Progenitor cell of endocrine pancreas (in vitro differentiated cells): ENCODE results near the gene HRH1. TPM values are rescaled to one million over a fixed set of nuclear protein-coding genes. Genes with fewer than 3 reads are reported as not detected.

Experiments used
- DNase-seq: peaks from one replicate; pipeline ENCODE4 v3.0.0; 2021; ENCODE audit warnings: low spot score; ENCODE audit not compliant: unreplicated experiment
- H3K27ac Mint-ChIP-seq: 2 replicates; pipeline ENCODE4 v1.8.0; 2021; ENCODE audit warnings: mild to moderate bottlenecking, moderate library complexity, mixed read lengths
- H3K27me3 Mint-ChIP-seq: 2 replicates; pipeline ENCODE4 v1.8.0; 2021; ENCODE audit warnings: mixed read lengths
- H3K36me3 Mint-ChIP-seq: 2 replicates; pipeline ENCODE4 v1.8.0; 2022; ENCODE audit warnings: mixed read lengths; ENCODE audit not compliant: insufficient read depth
- H3K4me1 Mint-ChIP-seq: 2 replicates; pipeline ENCODE4 v1.8.0; 2021; ENCODE audit warnings: low read depth, mixed read lengths
- H3K4me3 Mint-ChIP-seq: 2 replicates; pipeline ENCODE4 v1.8.0; 2021; ENCODE audit warnings: low read depth, mild to moderate bottlenecking, moderate library complexity, mixed read lengths
- H3K9me3 Mint-ChIP-seq: 2 replicates; pipeline ENCODE4 v1.8.0; 2021; ENCODE audit warnings: low read depth, mixed read lengths
- CTCF ChIP-seq: fragments of 200-600 bp; sonication (generic); IDR thresholded peaks from one replicate; pipeline ENCODE4 v1.5.0; 2021; ENCODE audit warnings: antibody characterized with exemption, mild to moderate bottlenecking; ENCODE audit not compliant: unreplicated experiment
- total RNA-seq: library from RNA; stranded (reverse); gene quantifications from 2 replicates; pipeline ENCODE4 v1.2.1, GENCODE V29; 2021

HRH1 gene
- total RNA-seq, 1 donor from 2014 or later = not detected

- TF ChIP-seq CTCF = no peak
- no peaks in the 10 kb centered on the region for H3K27me3 Mint-ChIP-seq
These were observed 149.9 kb downstream of the HRH1 start for GRCh38 chr3:11304175-11304574.

GRCh38 chr3:11305509-11305908 is 151.2 kb downstream of the HRH1 start:
- TF ChIP-seq CTCF = no peak
- Mint-ChIP-seq H3K4me1 (peaks cover 11% of the 10 kb centered on the region), H3K27ac (no peak overlapping the region), H3K9me3 (no peaks in the 10 kb centered on the region), H3K27me3 (no peaks in the 10 kb centered on the region), H3K36me3 (peaks cover 12% of the 10 kb centered on the region), H3K4me3 (no peak overlapping the region)
- DNase-seq = no peak

More at GRCh38 chr3:11304175-11304574, 149.9 kb downstream of the HRH1 start:
- Mint-ChIP-seq H3K9me3 (no peaks in the 10 kb centered on the region), H3K4me1 (peaks cover 11% of the 10 kb centered on the region), H3K36me3 (peaks cover 16% of the 10 kb centered on the region), H3K27ac (no peak overlapping the region), H3K4me3 (no peak overlapping the region)
- DNase-seq = no peak

- Mint-ChIP-seq H3K27me3 (no peaks in the 10 kb centered on the region), H3K36me3 (peaks cover 12% of the 10 kb centered on the region), H3K4me1 (peaks cover 6% of the 10 kb centered on the region), H3K4me3 (no peak overlapping the region), H3K9me3 (no peaks in the 10 kb centered on the region), H3K27ac (peak overlapping the region; percentile 11)
- DNase-seq = no peak
- TF ChIP-seq CTCF = no peak
These were observed 152.7 kb downstream of the HRH1 start for GRCh38 chr3:11306817-11307589.

- no peak for DNase-seq
- no peaks in the 10 kb centered on the region for H3K9me3 Mint-ChIP-seq
- H3K27ac Mint-ChIP-seq = no peak overlapping the region
- peaks cover 12% of the 10 kb centered on the region for H3K36me3 Mint-ChIP-seq
- TF ChIP-seq CTCF = no peak
- H3K27me3 Mint-ChIP-seq = no peaks in the 10 kb centered on the region
- H3K4me3 Mint-ChIP-seq = no peak overlapping the region
- peaks cover under 1% of the 10 kb centered on the region for H3K4me1 Mint-ChIP-seq
These were observed 153.6 kb downstream of the HRH1 start for GRCh38 chr3:11307830-11308432.

GRCh38 chr3:11310258-11310657 is 156.0 kb downstream of the HRH1 start:
- TF ChIP-seq CTCF = no peak
- H3K27me3 Mint-ChIP-seq = no peaks in the 10 kb centered on the region
- H3K36me3 Mint-ChIP-seq = peaks cover 8% of the 10 kb centered on the region
- H3K4me1 Mint-ChIP-seq = no peaks in the 10 kb centered on the region
- no peaks in the 10 kb centered on the region for H3K9me3 Mint-ChIP-seq
- H3K27ac Mint-ChIP-seq = no peak overlapping the region
- no peak overlapping the region for H3K4me3 Mint-ChIP-seq
- DNase-seq = no peak
